ENCODE measurements around the gene VSIG4.
"Not testable (repeated sequence)": the region's sequence is repeated elsewhere in the genome, so short reads cannot be mapped to it uniquely, and the experiment has no call there.

Gene VSIG4

GRCh38 chrX:65975161-65975751 lies 64.6 kb downstream of the VSIG4 start:
- not testable (repeated sequence) for DNase-seq (ENCODE audit: low spot score)
